HL-60 (cell line): ENCODE data around the gene CYP4A22.

Experiments
- POLR2AphosphoS5 ChIP-seq: IDR thresholded peaks from 2 replicates; pipeline ENCODE4 v1.6.1; 2012; ENCODE audit warnings: low read depth
- TF ChIP-seq, protein P1 (sequence below): IDR thresholded peaks from one replicate; pipeline ENCODE4 v1.5.1; 2011; ENCODE audit warnings: low read length, control low read depth, inconsistent platforms; ENCODE audit not compliant: insufficient read depth
- TF ChIP-seq, protein P2 (sequence below): IDR thresholded peaks from 2 replicates; pipeline ENCODE4 v1.6.1; 2012; ENCODE audit warnings: low read depth; ENCODE audit not compliant: insufficient replicate concordance

DNA sequence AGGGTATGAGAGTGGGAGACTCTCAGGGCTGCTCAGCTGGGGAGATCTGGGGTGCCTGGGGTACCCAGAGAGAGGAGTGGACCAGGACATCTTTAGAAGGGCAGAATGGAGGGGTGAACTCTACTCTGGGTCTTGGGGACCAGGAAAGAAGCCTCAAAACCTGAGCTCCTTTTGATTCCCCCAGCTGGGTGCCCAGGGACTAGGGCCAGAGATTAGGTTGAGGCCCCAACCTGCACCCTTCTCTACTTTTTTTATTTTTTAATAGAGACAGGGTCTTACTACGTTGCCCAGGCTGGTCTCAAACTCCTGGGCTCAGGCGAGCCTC is 50.6 kb downstream of the CYP4A22 start:
- TF ChIP-seq, protein P1, sequence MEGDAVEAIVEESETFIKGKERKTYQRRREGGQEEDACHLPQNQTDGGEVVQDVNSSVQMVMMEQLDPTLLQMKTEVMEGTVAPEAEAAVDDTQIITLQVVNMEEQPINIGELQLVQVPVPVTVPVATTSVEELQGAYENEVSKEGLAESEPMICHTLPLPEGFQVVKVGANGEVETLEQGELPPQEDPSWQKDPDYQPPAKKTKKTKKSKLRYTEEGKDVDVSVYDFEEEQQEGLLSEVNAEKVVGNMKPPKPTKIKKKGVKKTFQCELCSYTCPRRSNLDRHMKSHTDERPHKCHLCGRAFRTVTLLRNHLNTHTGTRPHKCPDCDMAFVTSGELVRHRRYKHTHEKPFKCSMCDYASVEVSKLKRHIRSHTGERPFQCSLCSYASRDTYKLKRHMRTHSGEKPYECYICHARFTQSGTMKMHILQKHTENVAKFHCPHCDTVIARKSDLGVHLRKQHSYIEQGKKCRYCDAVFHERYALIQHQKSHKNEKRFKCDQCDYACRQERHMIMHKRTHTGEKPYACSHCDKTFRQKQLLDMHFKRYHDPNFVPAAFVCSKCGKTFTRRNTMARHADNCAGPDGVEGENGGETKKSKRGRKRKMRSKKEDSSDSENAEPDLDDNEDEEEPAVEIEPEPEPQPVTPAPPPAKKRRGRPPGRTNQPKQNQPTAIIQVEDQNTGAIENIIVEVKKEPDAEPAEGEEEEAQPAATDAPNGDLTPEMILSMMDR: no peak
- no peak for TF ChIP-seq POLR2AphosphoS5
- TF ChIP-seq, protein P2, sequence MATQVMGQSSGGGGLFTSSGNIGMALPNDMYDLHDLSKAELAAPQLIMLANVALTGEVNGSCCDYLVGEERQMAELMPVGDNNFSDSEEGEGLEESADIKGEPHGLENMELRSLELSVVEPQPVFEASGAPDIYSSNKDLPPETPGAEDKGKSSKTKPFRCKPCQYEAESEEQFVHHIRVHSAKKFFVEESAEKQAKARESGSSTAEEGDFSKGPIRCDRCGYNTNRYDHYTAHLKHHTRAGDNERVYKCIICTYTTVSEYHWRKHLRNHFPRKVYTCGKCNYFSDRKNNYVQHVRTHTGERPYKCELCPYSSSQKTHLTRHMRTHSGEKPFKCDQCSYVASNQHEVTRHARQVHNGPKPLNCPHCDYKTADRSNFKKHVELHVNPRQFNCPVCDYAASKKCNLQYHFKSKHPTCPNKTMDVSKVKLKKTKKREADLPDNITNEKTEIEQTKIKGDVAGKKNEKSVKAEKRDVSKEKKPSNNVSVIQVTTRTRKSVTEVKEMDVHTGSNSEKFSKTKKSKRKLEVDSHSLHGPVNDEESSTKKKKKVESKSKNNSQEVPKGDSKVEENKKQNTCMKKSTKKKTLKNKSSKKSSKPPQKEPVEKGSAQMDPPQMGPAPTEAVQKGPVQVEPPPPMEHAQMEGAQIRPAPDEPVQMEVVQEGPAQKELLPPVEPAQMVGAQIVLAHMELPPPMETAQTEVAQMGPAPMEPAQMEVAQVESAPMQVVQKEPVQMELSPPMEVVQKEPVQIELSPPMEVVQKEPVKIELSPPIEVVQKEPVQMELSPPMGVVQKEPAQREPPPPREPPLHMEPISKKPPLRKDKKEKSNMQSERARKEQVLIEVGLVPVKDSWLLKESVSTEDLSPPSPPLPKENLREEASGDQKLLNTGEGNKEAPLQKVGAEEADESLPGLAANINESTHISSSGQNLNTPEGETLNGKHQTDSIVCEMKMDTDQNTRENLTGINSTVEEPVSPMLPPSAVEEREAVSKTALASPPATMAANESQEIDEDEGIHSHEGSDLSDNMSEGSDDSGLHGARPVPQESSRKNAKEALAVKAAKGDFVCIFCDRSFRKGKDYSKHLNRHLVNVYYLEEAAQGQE: no peak
